Osteoblast (primary cell): ENCODE data around the gene TCEAL2. TPM values are rescaled to one million over a fixed set of nuclear protein-coding genes. Genes with fewer than 3 reads are reported as not detected.
"Not testable (repeated sequence)": the region's sequence is repeated elsewhere in the genome, so short reads cannot be mapped to it uniquely, and the experiment has no call there.

ENCODE experiments used
- DNase-seq: peaks from one replicate; pipeline ENCODE4 v3.0.0; 2011; ENCODE audit warnings: low spot score, mixed read lengths; ENCODE audit not compliant: insufficient read length; ENCODE audit errors: missing footprints
- H2AFZ ChIP-seq: 2 replicates; pipeline ENCODE4 v1.6.0; 2011; ENCODE audit warnings: mild to moderate bottlenecking, low read length
- H3K27ac ChIP-seq: 2 replicates; pipeline ENCODE4 v1.5.1; 2011; ENCODE audit warnings: mild to moderate bottlenecking, low read depth, low read length, moderate library complexity
- H3K27me3 ChIP-seq: 2 replicates; pipeline ENCODE4 v1.6.0; 2012; ENCODE audit warnings: mild to moderate bottlenecking, control low read depth, inconsistent platforms, low read length, moderate library complexity; ENCODE audit not compliant: insufficient read depth
- H3K36me3 ChIP-seq: 2 replicates; pipeline ENCODE4 v1.5.1; 2011; ENCODE audit warnings: mild to moderate bottlenecking, low read length, control low read depth, moderate library complexity; ENCODE audit not compliant: insufficient read depth
- H3K4me1 ChIP-seq: 2 replicates; pipeline ENCODE4 v1.5.1; 2011; ENCODE audit warnings: mild to moderate bottlenecking, low read length, control low read depth, moderate library complexity; ENCODE audit not compliant: insufficient read depth
- H3K4me2 ChIP-seq: 2 replicates; pipeline ENCODE4 v1.6.0; 2011; ENCODE audit warnings: mild to moderate bottlenecking, low read length; ENCODE audit not compliant: insufficient read depth
- H3K4me3 ChIP-seq: fragments of 200-600 bp; sonication (generic); 3 replicates; pipeline ENCODE4 v1.5.1; 2012; ENCODE audit warnings: mild to moderate bottlenecking, low read length, inconsistent platforms; ENCODE audit not compliant: insufficient read depth
- H3K79me2 ChIP-seq: 2 replicates; pipeline ENCODE4 v1.6.0; 2012; ENCODE audit warnings: mild to moderate bottlenecking, low read length, control low read depth, inconsistent platforms; ENCODE audit not compliant: insufficient read depth
- H3K9me3 ChIP-seq: 2 replicates; pipeline ENCODE4 v1.5.1; 2011; ENCODE audit warnings: low read depth, low read length, control low read depth
- H4K20me1 ChIP-seq: 2 replicates; pipeline ENCODE4 v1.6.0; 2012; ENCODE audit warnings: mild to moderate bottlenecking, low read length, control low read depth; ENCODE audit not compliant: insufficient read depth
- total RNA-seq: library from RNA; depleted of rRNA; stranded (reverse); fragments of >200 nt; gene quantifications from 2 replicates; pipeline ENCODE4 v1.2.3, GENCODE V29; 2012
- TF ChIP-seq, protein P1 (sequence below): IDR thresholded peaks from 2 replicates; pipeline ENCODE4 v1.5.1; 2011; ENCODE audit warnings: mild to moderate bottlenecking, low read depth, low read length, moderate library complexity; ENCODE audit errors: extremely low read depth

The TCEAL2 gene
- total RNA-seq, 1 donor: not detected

GRCh38 chrX:102115748-102116147 is 9.7 kb upstream of the TCEAL2 start:
- H3K9me3 ChIP-seq: peaks cover 1% of the 10 kb centered on the region
- H3K4me1 ChIP-seq: no peaks in the 10 kb centered on the region
- TF ChIP-seq, protein P1, sequence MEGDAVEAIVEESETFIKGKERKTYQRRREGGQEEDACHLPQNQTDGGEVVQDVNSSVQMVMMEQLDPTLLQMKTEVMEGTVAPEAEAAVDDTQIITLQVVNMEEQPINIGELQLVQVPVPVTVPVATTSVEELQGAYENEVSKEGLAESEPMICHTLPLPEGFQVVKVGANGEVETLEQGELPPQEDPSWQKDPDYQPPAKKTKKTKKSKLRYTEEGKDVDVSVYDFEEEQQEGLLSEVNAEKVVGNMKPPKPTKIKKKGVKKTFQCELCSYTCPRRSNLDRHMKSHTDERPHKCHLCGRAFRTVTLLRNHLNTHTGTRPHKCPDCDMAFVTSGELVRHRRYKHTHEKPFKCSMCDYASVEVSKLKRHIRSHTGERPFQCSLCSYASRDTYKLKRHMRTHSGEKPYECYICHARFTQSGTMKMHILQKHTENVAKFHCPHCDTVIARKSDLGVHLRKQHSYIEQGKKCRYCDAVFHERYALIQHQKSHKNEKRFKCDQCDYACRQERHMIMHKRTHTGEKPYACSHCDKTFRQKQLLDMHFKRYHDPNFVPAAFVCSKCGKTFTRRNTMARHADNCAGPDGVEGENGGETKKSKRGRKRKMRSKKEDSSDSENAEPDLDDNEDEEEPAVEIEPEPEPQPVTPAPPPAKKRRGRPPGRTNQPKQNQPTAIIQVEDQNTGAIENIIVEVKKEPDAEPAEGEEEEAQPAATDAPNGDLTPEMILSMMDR: no peak
- no peaks in the 10 kb centered on the region for H3K36me3 ChIP-seq
- no peaks in the 10 kb centered on the region for H3K79me2 ChIP-seq
- H3K27me3 ChIP-seq: no peaks in the 10 kb centered on the region
- no peaks in the 10 kb centered on the region for H4K20me1 ChIP-seq
- no peak for DNase-seq
- H3K4me2 ChIP-seq: no peak overlapping the region
- no peak overlapping the region for H3K27ac ChIP-seq
- H3K4me3 ChIP-seq: no peak overlapping the region
- no peak overlapping the region for H2AFZ ChIP-seq

DNA sequence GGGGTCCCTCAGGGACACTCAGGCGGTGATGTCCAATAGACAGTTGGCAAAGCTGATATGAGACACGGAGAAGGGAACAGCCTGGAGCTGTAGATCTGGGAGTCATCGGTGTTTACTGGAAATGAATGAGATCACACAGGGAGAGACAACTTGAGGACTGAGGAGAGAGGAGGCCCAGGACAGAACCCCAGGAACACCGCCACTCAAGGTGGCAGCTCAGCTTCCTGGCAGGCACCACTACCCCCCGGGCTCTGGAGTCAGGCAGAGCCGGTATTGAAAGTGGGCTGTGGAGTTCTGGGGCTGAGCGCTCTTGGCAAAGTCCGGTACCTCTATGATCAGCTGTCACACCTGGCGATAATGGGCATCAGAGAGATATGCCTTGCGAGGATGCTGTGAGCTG is 465 bp upstream of the TCEAL2 start:
- H3K36me3 ChIP-seq, H3K27ac ChIP-seq, H3K79me2 ChIP-seq, H3K4me1 ChIP-seq, H3K4me2 ChIP-seq, H2AFZ ChIP-seq, H4K20me1 ChIP-seq, H3K4me3 ChIP-seq, DNase-seq, H3K9me3 ChIP-seq: not testable (repeated sequence)
- H3K27me3 ChIP-seq: peaks cover 11% of the 10 kb centered on the region

GRCh38 chrX:102126080-102126818 is 770 bp downstream of the TCEAL2 start:
- H3K9me3 ChIP-seq, H3K4me2 ChIP-seq, H4K20me1 ChIP-seq, H3K4me1 ChIP-seq, H3K4me3 ChIP-seq, H3K79me2 ChIP-seq, H3K36me3 ChIP-seq, H2AFZ ChIP-seq, H3K27ac ChIP-seq, DNase-seq: not testable (repeated sequence)
- peaks cover 14% of the 10 kb centered on the region for H3K27me3 ChIP-seq

DNA sequence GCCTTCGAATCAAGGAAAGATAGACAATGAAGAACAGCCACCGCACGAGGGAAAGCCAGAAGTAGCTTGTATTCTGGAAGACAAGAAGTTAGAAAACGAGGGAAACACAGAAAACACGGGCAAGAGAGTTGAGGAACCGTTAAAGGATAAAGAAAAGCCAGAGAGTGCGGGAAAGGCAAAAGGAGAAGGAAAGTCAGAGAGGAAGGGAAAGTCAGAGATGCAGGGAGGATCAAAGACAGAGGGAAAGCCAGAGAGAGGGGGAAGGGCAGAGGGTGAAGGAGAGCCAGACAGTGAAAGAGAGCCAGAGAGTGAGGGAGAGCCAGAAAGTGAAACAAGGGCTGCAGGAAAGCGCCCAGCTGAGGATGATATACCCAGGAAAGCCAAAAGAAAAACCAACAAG is 1.4 kb downstream of the TCEAL2 start:
- no peaks in the 10 kb centered on the region for H3K9me3 ChIP-seq
- DNase-seq: no peak
- no peak overlapping the region for H3K4me2 ChIP-seq
- no peak overlapping the region for H3K27ac ChIP-seq
- no peak overlapping the region for H2AFZ ChIP-seq
- H3K4me1 ChIP-seq: no peaks in the 10 kb centered on the region
- no peaks in the 10 kb centered on the region for H4K20me1 ChIP-seq
- TF ChIP-seq, protein P1: no peak
- no peaks in the 10 kb centered on the region for H3K36me3 ChIP-seq
- peaks cover 14% of the 10 kb centered on the region for H3K27me3 ChIP-seq
- H3K4me3 ChIP-seq: no peak overlapping the region
- no peaks in the 10 kb centered on the region for H3K79me2 ChIP-seq

- H3K27me3 ChIP-seq: peaks cover 18% of the 10 kb centered on the region
- no peaks in the 10 kb centered on the region for H3K9me3 ChIP-seq
- no peaks in the 10 kb centered on the region for H3K4me1 ChIP-seq
- H3K79me2 ChIP-seq: no peaks in the 10 kb centered on the region
- H3K36me3 ChIP-seq: no peaks in the 10 kb centered on the region
- H3K4me3 ChIP-seq: no peak overlapping the region
- H3K27ac ChIP-seq: no peak overlapping the region
- no peaks in the 10 kb centered on the region for H4K20me1 ChIP-seq
- no peak overlapping the region for H3K4me2 ChIP-seq
- DNase-seq: peak; percentile 85
- TF ChIP-seq, protein P1: peak; percentile 58
- no peak overlapping the region for H2AFZ ChIP-seq
Measured at GRCh38 chrX:102129473-102129872, 4.0 kb downstream of the TCEAL2 start.
